H9 (cell line): ENCODE results near the gene BAAT. TPM values are rescaled to one million over a fixed set of nuclear protein-coding genes. Genes with fewer than 3 reads are reported as not detected.

ENCODE experiments used
- DNase-seq: peaks from one replicate; pipeline ENCODE4 v3.0.0-alpha.2; 2017
- H2AFZ ChIP-seq: one replicate; pipeline ENCODE4 v1.6.1; 2013; ENCODE audit warnings: mild to moderate bottlenecking, low read length, control low read depth, moderate library complexity
- H2AK5ac ChIP-seq: 2 replicates; pipeline ENCODE4 v1.6.1; 2013; ENCODE audit warnings: low read length, control low read depth, mixed read lengths; ENCODE audit not compliant: insufficient read length
- H2BK120ac ChIP-seq: one replicate; pipeline ENCODE4 v1.6.1; 2013; ENCODE audit warnings: low read depth, mild to moderate bottlenecking, low read length, control low read depth, inconsistent platforms; ENCODE audit not compliant: poor library complexity, severe bottlenecking
- H2BK12ac ChIP-seq: 2 replicates; pipeline ENCODE4 v1.6.1; 2013; ENCODE audit warnings: low read length, control low read depth, mixed read lengths, low read depth; ENCODE audit not compliant: insufficient read length
- H2BK15ac ChIP-seq: 2 replicates; pipeline ENCODE4 v1.6.1; 2013; ENCODE audit warnings: low read depth, low read length, control low read depth
- H2BK20ac ChIP-seq: one replicate; pipeline ENCODE4 v1.6.1; 2013; ENCODE audit warnings: low read depth, mild to moderate bottlenecking, low read length, control low read depth, inconsistent platforms; ENCODE audit not compliant: poor library complexity, severe bottlenecking
- H2BK5ac ChIP-seq: 2 replicates; pipeline ENCODE4 v1.6.1; 2013; ENCODE audit warnings: low read length, control low read depth, mixed read lengths; ENCODE audit not compliant: insufficient read length
- H3K14ac ChIP-seq: 2 replicates; pipeline ENCODE4 v1.6.1; 2013; ENCODE audit warnings: low read length, control low read depth; ENCODE audit not compliant: insufficient read depth
- H3K18ac ChIP-seq: 2 replicates; pipeline ENCODE4 v1.6.1; 2013; ENCODE audit warnings: low read depth, mild to moderate bottlenecking, mixed read lengths, low read length, control low read depth; ENCODE audit not compliant: insufficient read length
- H3K23ac ChIP-seq: 2 replicates; pipeline ENCODE4 v1.6.1; 2013; ENCODE audit warnings: low read length, control low read depth, mixed read lengths, low read depth; ENCODE audit not compliant: insufficient read length
- H3K23me2 ChIP-seq: 2 replicates; pipeline ENCODE4 v1.6.1; 2013; ENCODE audit warnings: low read depth, mild to moderate bottlenecking, mixed read lengths, low read length, control low read depth; ENCODE audit not compliant: insufficient read length, poor library complexity, severe bottlenecking
- H3K27ac ChIP-seq: 2 replicates; pipeline ENCODE4 v1.5.1; 2013; ENCODE audit warnings: low read length, control low read depth, mixed read lengths, low read depth; ENCODE audit not compliant: insufficient read length
- H3K27me3 ChIP-seq: 2 replicates; pipeline ENCODE4 v1.6.1; 2013; ENCODE audit warnings: low read length, control low read depth, inconsistent platforms; ENCODE audit not compliant: insufficient read depth
- H3K4ac ChIP-seq: 2 replicates; pipeline ENCODE4 v1.6.1; 2013; ENCODE audit warnings: low read depth, mild to moderate bottlenecking, control low read depth, inconsistent platforms, low read length, moderate library complexity
- H3K4me1 ChIP-seq: 2 replicates; pipeline ENCODE4 v1.6.1; 2013; ENCODE audit warnings: low read length, control low read depth, inconsistent platforms; ENCODE audit not compliant: insufficient read depth
- H3K4me2 ChIP-seq: 2 replicates; pipeline ENCODE4 v1.6.1; 2013; ENCODE audit warnings: low read length, control low read depth, mixed read lengths; ENCODE audit not compliant: insufficient read length, insufficient read depth
- H3K56ac ChIP-seq: 2 replicates; pipeline ENCODE4 v1.6.1; 2013; ENCODE audit warnings: low read depth, mild to moderate bottlenecking, mixed read lengths, low read length, control low read depth; ENCODE audit not compliant: insufficient read length
- H3K79me1 ChIP-seq: 2 replicates; pipeline ENCODE4 v1.6.1; 2013; ENCODE audit warnings: low read depth, mild to moderate bottlenecking, moderate library complexity, low read length, control low read depth, inconsistent platforms; ENCODE audit not compliant: insufficient read depth, poor library complexity, severe bottlenecking
- H3K79me2 ChIP-seq: 2 replicates; pipeline ENCODE4 v1.6.1; 2013; ENCODE audit warnings: low read length, control low read depth, inconsistent platforms; ENCODE audit not compliant: insufficient read depth
- H3K9ac ChIP-seq: 2 replicates; pipeline ENCODE4 v1.6.1; 2013; ENCODE audit warnings: low read length, control low read depth, mixed read lengths; ENCODE audit not compliant: insufficient read length; ENCODE audit errors: extremely low read depth
- H3K9me3 ChIP-seq: one replicate; pipeline ENCODE4 v1.6.1; 2013; ENCODE audit warnings: low read depth, low read length, inconsistent platforms; ENCODE audit not compliant: control insufficient read depth
- H3T11ph ChIP-seq: one replicate; pipeline ENCODE4 v1.6.1; 2013; ENCODE audit warnings: mild to moderate bottlenecking, low read length, control low read depth, inconsistent platforms
- H4K20me1 ChIP-seq: one replicate; pipeline ENCODE4 v1.6.1; 2013; ENCODE audit not compliant: control insufficient read depth, insufficient read length, insufficient read depth
- H4K5ac ChIP-seq: 2 replicates; pipeline ENCODE4 v1.6.1; 2013; ENCODE audit warnings: low read depth, mild to moderate bottlenecking, mixed read lengths, low read length, control low read depth; ENCODE audit not compliant: insufficient read length
- H4K8ac ChIP-seq: replicated peaks from 2 replicates; pipeline ENCODE4 v1.6.1; 2013; ENCODE audit warnings: low read length, control low read depth, mixed read lengths, low read depth; ENCODE audit not compliant: insufficient read length
- H4K91ac ChIP-seq: 2 replicates; pipeline ENCODE4 v1.6.1; 2013; ENCODE audit warnings: low read depth, mild to moderate bottlenecking, moderate library complexity, mixed read lengths, low read length, control low read depth; ENCODE audit not compliant: insufficient read length
- H3K27ac Mint-ChIP-seq, 3 experiments: 2 replicates in 2 of 3; 3 replicates in 1 of 3; pipeline ENCODE4 v1.8.0; 2020 to 2021; ENCODE audit warnings: mixed read lengths in 3 of 3, mild to moderate bottlenecking in 1 of 3, moderate library complexity in 1 of 3
- H3K27me3 Mint-ChIP-seq: 2 replicates; pipeline ENCODE4 v1.8.0; 2021; ENCODE audit warnings: low read depth, mild to moderate bottlenecking, moderate library complexity, mixed read lengths
- H3K36me3 Mint-ChIP-seq, 3 experiments: 2 replicates in 2 of 3; 3 replicates in 1 of 3; pipeline ENCODE4 v1.8.0; 2020 to 2021; ENCODE audit warnings: low read depth in 3 of 3, mixed read lengths in 3 of 3; ENCODE audit not compliant: insufficient read depth in 1 of 3
- H3K4me1 Mint-ChIP-seq, 2 experiments: 2 replicates each; pipeline ENCODE4 v1.8.0; 2020; ENCODE audit warnings: mixed read lengths in 2 of 2
- H3K4me3 Mint-ChIP-seq, 2 experiments: 2 replicates in 1 of 2; 3 replicates in 1 of 2; pipeline ENCODE4 v1.8.0; 2020 to 2021; ENCODE audit warnings: mild to moderate bottlenecking in 2 of 2, mixed read lengths in 2 of 2, moderate library complexity in 1 of 2
- H3K9me3 Mint-ChIP-seq, 2 experiments: 2 replicates in 1 of 2; 3 replicates in 1 of 2; pipeline ENCODE4 v1.8.0; 2020; ENCODE audit warnings: mild to moderate bottlenecking in 2 of 2, mixed read lengths in 2 of 2, moderate library complexity in 1 of 2
- CTCF ChIP-seq: fragments of 200-600 bp; sonication (generic); conservative IDR thresholded peaks from 3 replicates; pipeline ENCODE4 v1.8.0; 2021; ENCODE audit warnings: antibody characterized with exemption, mild to moderate bottlenecking
- WGBS: extraction: QIAGEN DNeasy Blood & Tissue Kit; methylation state at CpG from one replicate; pipeline ENCODE4 v1.1.7; 2013; ENCODE audit warnings: missing lambda C conversion rate, low lambda C conversion rate, mixed read lengths; ENCODE audit not compliant: insufficient read length; ENCODE audit errors: extremely low coverage; 5-methylcytosine and 5-hydroxymethylcytosine counted together
- total RNA-seq: library from RNA; stranded (reverse); gene quantifications from 2 replicates; pipeline ENCODE4 v1.2.1, GENCODE V29; 2021

Gene BAAT
- total RNA-seq, 1 experiment from 2014 or later = 0.09 TPM

- no peak overlapping the region for H4K5ac ChIP-seq
- no peaks in the 10 kb centered on the region for H3K27me3 ChIP-seq
- Mint-ChIP-seq H3K27me3 (peaks cover 7% of the 10 kb centered on the region), H3K36me3 (peaks cover 0 to 2% (median 0%) of the 10 kb centered on the region in 3 experiments; a peak in 2 of 7 replicates), H3K27ac (no peak overlapping the region), H3K4me1 (peaks cover 2 to 4% of the 10 kb centered on the region in 2 experiments; a peak in 3 of 4 replicates), H3K4me3 (no peak overlapping the region), H3K9me3 (peaks cover 0 to 3% of the 10 kb centered on the region in 2 experiments; a peak in 2 of 5 replicates)
- H3K4me2 ChIP-seq = no peak overlapping the region
- H2BK120ac ChIP-seq = no peak overlapping the region
- H4K8ac ChIP-seq = no peak overlapping the region
- H3K14ac ChIP-seq = no peak overlapping the region
- no peak overlapping the region for H2AK5ac ChIP-seq
- no peaks in the 10 kb centered on the region for H4K20me1 ChIP-seq
- H2BK15ac ChIP-seq = no peak overlapping the region
- no peak overlapping the region for H3T11ph ChIP-seq
- H3K27ac ChIP-seq = no peak overlapping the region
- H3K9me3 ChIP-seq = no peaks in the 10 kb centered on the region
- H4K91ac ChIP-seq = no peak overlapping the region
- no peak overlapping the region for H3K56ac ChIP-seq
- DNase-seq = no peak
- H2AFZ ChIP-seq = no peak overlapping the region
- no peak overlapping the region for H2BK5ac ChIP-seq
- no peaks in the 10 kb centered on the region for H3K79me2 ChIP-seq
- H3K18ac ChIP-seq = no peak overlapping the region
- no peak overlapping the region for H2BK20ac ChIP-seq
- no peaks in the 10 kb centered on the region for H3K79me1 ChIP-seq
- no peaks in the 10 kb centered on the region for H3K4me1 ChIP-seq
- H3K23ac ChIP-seq = no peak overlapping the region
- H3K4ac ChIP-seq = no peak overlapping the region
- WGBS = no CpG with 5 or more reads among the region's 7 CpGs
- no peak overlapping the region for H3K9ac ChIP-seq
- H3K23me2 ChIP-seq = no peaks in the 10 kb centered on the region
- no peak for TF ChIP-seq CTCF
- no peak overlapping the region for H2BK12ac ChIP-seq
These were observed 34.0 kb upstream of the BAAT start for GRCh38 chr9:101418518-101419430.
